Common myeloid progenitor, CD34-positive (primary cell): Measurements from ENCODE around the gene WNT10A.

Source experiments
- CTCF ChIA-PET: fragments of 350-600 bp; sonication (Branson Sonifier 250); formaldehyde crosslinking; loops from one replicate; lab custom pipeline; 2021; ENCODE audit warnings: antibody characterized with exemption; lab: Charles Lee
- POLR2A ChIA-PET: fragments of 350-600 bp; sonication (Branson Sonifier 250); formaldehyde crosslinking; loops from one replicate; lab custom pipeline; 2021; ENCODE audit warnings: antibody characterized with exemption; lab: Charles Lee
- DNase-seq, 3 donors: peaks; one replicate each; pipeline versions ENCODE4 v3.0.0 to v3.0.0-alpha.2; 2013
- H3K27ac ChIP-seq, 2 experiments: 1 replicate in 1 of 2; 2 replicates in 1 of 2; pipeline ENCODE4 v1.7.0; 2013; ENCODE audit warnings: inconsistent platforms in 2 of 2, low read length in 2 of 2, mild to moderate bottlenecking in 2 of 2, low read depth in 1 of 2, moderate library complexity in 1 of 2; ENCODE audit not compliant: severe bottlenecking in 2 of 2, insufficient read depth in 1 of 2, poor library complexity in 1 of 2
- H3K27me3 ChIP-seq, 5 experiments: replicated peaks in 2 of 5; 1 replicate in 3 of 5; 2 replicates in 2 of 5; pipeline versions ENCODE4 v1.6.1 to v1.7.0; 2013; ENCODE audit warnings: low read length in 4 of 5, mild to moderate bottlenecking in 2 of 5, moderate library complexity in 2 of 5, inconsistent platforms in 1 of 5; ENCODE audit not compliant: insufficient read depth in 5 of 5, control insufficient read depth in 4 of 5
- H3K36me3 ChIP-seq, 4 experiments: 1 replicate in 2 of 4; 2 replicates in 2 of 4; pipeline versions ENCODE4 v1.6.1 to v1.7.0; 2013; ENCODE audit warnings: low read length in 3 of 4, control low read depth in 1 of 4, mild to moderate bottlenecking in 1 of 4; ENCODE audit not compliant: control insufficient read depth in 4 of 4, insufficient read depth in 4 of 4
- H3K4me1 ChIP-seq, 4 experiments: 1 replicate in 3 of 4; 2 replicates in 1 of 4; pipeline versions ENCODE4 v1.6.1 to v1.7.1; 2013; ENCODE audit warnings: low read length in 3 of 4, mild to moderate bottlenecking in 3 of 4, control low read depth in 1 of 4, inconsistent platforms in 1 of 4, moderate library complexity in 1 of 4; ENCODE audit not compliant: control insufficient read depth in 4 of 4, insufficient read depth in 4 of 4; ENCODE audit errors: control extremely low read depth in 1 of 4
- H3K4me3 ChIP-seq, 7 experiments: 1 replicate in 4 of 7; 2 replicates in 3 of 7; pipeline versions ENCODE4 v1.5.1 to v1.7.0; 2013; ENCODE audit warnings: mild to moderate bottlenecking in 7 of 7, low read length in 6 of 7, moderate library complexity in 6 of 7, inconsistent platforms in 2 of 7, low read depth in 2 of 7, control low read depth in 1 of 7; ENCODE audit not compliant: insufficient read depth in 4 of 7, control insufficient read depth in 1 of 7; ENCODE audit errors: extremely low read depth in 1 of 7
- H3K9me3 ChIP-seq, 5 experiments: 1 replicate in 4 of 5; 2 replicates in 1 of 5; pipeline versions ENCODE4 v1.6.1 to v1.7.1; 2013; ENCODE audit warnings: low read length in 4 of 5, mild to moderate bottlenecking in 2 of 5, inconsistent platforms in 1 of 5, low read depth in 1 of 5, moderate library complexity in 1 of 5; ENCODE audit not compliant: control insufficient read depth in 4 of 5, insufficient read depth in 2 of 5; ENCODE audit errors: control extremely low read depth in 1 of 5
- WGBS: methylation state at CpG from one replicate; pipeline ENCODE4 v1.1.5; 2013; ENCODE audit not compliant: insufficient coverage; 5-methylcytosine and 5-hydroxymethylcytosine counted together

The WNT10A gene

GRCh38 chr2:218896501-218897393 lies 16.1 kb downstream of the WNT10A start:
- Histone ChIP-seq H3K4me3 (peak overlapping the region in 5 of 7 experiments; percentile 35 to 72 (median 57)), H3K27ac (peak overlapping the region in 1 of 2 experiments; percentile 60), H3K9me3 (no peaks in the 10 kb centered on the region), H3K4me1 (peaks cover 1 to 70% (median 51%) of the 10 kb centered on the region in 4 experiments), H3K27me3 (peaks cover 18 to 67% (median 30%) of the 10 kb centered on the region in 5 experiments), H3K36me3 (no peaks in the 10 kb centered on the region)
- WGBS = 0% methylated on average over 15 of the region's 40 CpGs
- ChIA-PET POLR2A (interaction anchor here (0.7 to 3.0 kb wide), 3 partner anchors 14 to 20 kb away, joined by 3 to 19 read pairs (median 4); no protein-coding TSS in a partner anchor), CTCF (interaction anchor here (0.5 to 29.0 kb wide), 11 partner anchors 18 to 186 kb away, joined by 3 to 923 read pairs (median 4); partner anchors contain the start of genes CDK5R2, TTLL4, WNT10A and WNT6)
- DNase-seq = peak; percentile 89 to 98 (median 98)

- CTCF ChIA-PET = interaction anchor here (0.5 to 29.0 kb wide), 15 partner anchors 9 to 210 kb away, joined by 3 to 923 read pairs (median 4); partner anchors contain the start of genes WNT10A and WNT6
These were observed 16.9 kb downstream of the WNT10A start for GRCh38 chr2:218897394-218898108.

GRCh38 chr2:218898109-218898878 lies 17.6 kb downstream of the WNT10A start:
- peak overlapping the region in 3 of 7 experiments; percentile 3 to 72 (median 57) for H3K4me3 ChIP-seq
- H3K27me3 ChIP-seq = peaks cover 18 to 73% (median 30%) of the 10 kb centered on the region in 5 experiments
- DNase-seq = peak; percentile 51 to 69 (median 68)
- H3K36me3 ChIP-seq = no peaks in the 10 kb centered on the region
- 3% methylated on average over 42 of the region's 52 CpGs for WGBS
- H3K9me3 ChIP-seq = no peaks in the 10 kb centered on the region
- H3K4me1 ChIP-seq = peaks cover 1 to 54% (median 37%) of the 10 kb centered on the region in 4 experiments
- no peak overlapping the region for H3K27ac ChIP-seq
- POLR2A ChIA-PET = interaction anchor here (1.1 to 3.0 kb wide), 2 partner anchors 18 to 22 kb away, joined by 4 to 19 read pairs; no protein-coding TSS in a partner anchor
- CTCF ChIA-PET = interaction anchor here (0.6 to 29.0 kb wide), 14 partner anchors 9 to 211 kb away, joined by 3 to 923 read pairs (median 4); partner anchors contain the start of genes WNT10A and WNT6

More at GRCh38 chr2:218897394-218898108, 16.9 kb downstream of the WNT10A start:
- H3K9me3 ChIP-seq = no peaks in the 10 kb centered on the region
- no peak for DNase-seq
- POLR2A ChIA-PET = interaction anchor here (1.1 to 3.0 kb wide), 2 partner anchors 18 to 21 kb away, joined by 4 to 19 read pairs; no protein-coding TSS in a partner anchor
- 3% methylated on average over 16 of the region's 34 CpGs for WGBS
- peaks cover 18 to 73% (median 30%) of the 10 kb centered on the region in 5 experiments for H3K27me3 ChIP-seq
- H3K4me1 ChIP-seq = peaks cover 1 to 62% (median 44%) of the 10 kb centered on the region in 4 experiments
- no peaks in the 10 kb centered on the region for H3K36me3 ChIP-seq
- H3K4me3 ChIP-seq = peak overlapping the region in 5 of 7 experiments; percentile 35 to 72 (median 57)
- H3K27ac ChIP-seq = no peak overlapping the region

GRCh38 chr2:218899147-218899546 lies 18.5 kb downstream of the WNT10A start:
- ChIA-PET POLR2A (no interaction called here), CTCF (interaction anchor here (0.8 to 29.0 kb wide), 5 partner anchors 21 to 155 kb away, joined by 3 to 923 read pairs (median 3); partner anchors contain the start of gene WNT10A)
- no peaks in the 10 kb centered on the region for H3K36me3 ChIP-seq
- no peaks in the 10 kb centered on the region for H3K9me3 ChIP-seq
- whole genome bisulfite sequencing = 31% methylated on average over 12 of the region's 12 CpGs
- no peak overlapping the region for H3K4me3 ChIP-seq
- H3K27me3 ChIP-seq = peaks cover 20 to 76% (median 31%) of the 10 kb centered on the region in 5 experiments
- DNase-seq = no peak
- peaks cover 1 to 46% (median 31%) of the 10 kb centered on the region in 4 experiments for H3K4me1 ChIP-seq
- no peak overlapping the region for H3K27ac ChIP-seq

- H3K4me1 ChIP-seq = peaks cover 1 to 13% (median 11%) of the 10 kb centered on the region in 4 experiments
- H3K27ac ChIP-seq = no peak overlapping the region
- no peak for DNase-seq
- H3K36me3 ChIP-seq = no peaks in the 10 kb centered on the region
- WGBS = 83% methylated on average over 2 of the region's 4 CpGs
- H3K27me3 ChIP-seq = peaks cover 21 to 72% (median 44%) of the 10 kb centered on the region in 5 experiments
- no peaks in the 10 kb centered on the region for H3K9me3 ChIP-seq
- ChIA-PET CTCF (interaction anchor here (0.6 to 29.0 kb wide), 3 partner anchors 24 to 50 kb away, joined by 3 to 923 read pairs (median 3); partner anchors contain the start of genes WNT10A and WNT6), POLR2A (no interaction called here)
- H3K4me3 ChIP-seq = no peak overlapping the region
These were observed 21.8 kb downstream of the WNT10A start for GRCh38 chr2:218902427-218902826.

GRCh38 chr2:218904176-218904575 lies 23.5 kb downstream of the WNT10A start:
- 13% methylated on average over 2 of the region's 2 CpGs for WGBS
- peaks cover 16 to 61% (median 34%) of the 10 kb centered on the region in 5 experiments for H3K27me3 ChIP-seq
- no peak for DNase-seq

More at GRCh38 chr2:218904176-218904575, 23.5 kb downstream of the WNT10A start:
- ChIA-PET CTCF (interaction anchor here (0.6 to 29.0 kb wide), 2 partner anchors 11 to 26 kb away, joined by 3 to 923 read pairs; partner anchors contain the start of gene WNT10A), POLR2A (interaction anchor here (0.6 kb wide), 1 partner anchor 51 kb away, joined by 3 read pairs; no protein-coding TSS in a partner anchor)
- Histone ChIP-seq H3K9me3 (no peaks in the 10 kb centered on the region), H3K27ac (no peak overlapping the region), H3K4me1 (peaks cover 0 to 9% (median 6%) of the 10 kb centered on the region in 4 experiments), H3K36me3 (no peaks in the 10 kb centered on the region), H3K4me3 (no peak overlapping the region)
